PC-3 (cell line): ENCODE data around the gene CMTM8.

Source experiments
- CTCF ChIP-seq: fragments of 300-600 bp; sonication (generic); conservative IDR thresholded peaks from 2 replicates; pipeline ENCODE4 v1.5.1; 2017; ENCODE audit warnings: antibody characterized with exemption, low read depth, mild to moderate bottlenecking, low read length
- EZH2phosphoT487 ChIP-seq: fragments of 300-600 bp; sonication (generic); IDR thresholded peaks from 2 replicates; pipeline ENCODE4 v1.6.1; 2018; ENCODE audit warnings: mild to moderate bottlenecking, antibody characterized with exemption, low read length, borderline replicate concordance

- TF ChIP-seq CTCF (no peak), EZH2phosphoT487 (no peak)
Observed at GRCh38 chr3:32302601-32303398, 64.3 kb downstream of the CMTM8 start.
